H1 (cell line): ENCODE measurements around the gene TNRC6C. TPM values are rescaled to one million over a fixed set of nuclear protein-coding genes. Genes with fewer than 3 reads are reported as not detected.

Source experiments
- CTCF ChIA-PET: fragments of 300-600 bp; sonication (Branson Sonifier 250); formaldehyde crosslinking; loops from one replicate; lab custom pipeline; 2021; ENCODE audit not compliant: partially characterized antibody; lab: Charles Lee
- POLR2A ChIA-PET: fragments of 300-600 bp; sonication (Branson Sonifier 250); formaldehyde crosslinking; loops from one replicate; lab custom pipeline; 2021; ENCODE audit warnings: inconsistent platforms; ENCODE audit not compliant: partially characterized antibody; lab: Charles Lee
- DNase-seq, 2 experiments: peaks; one replicate each; pipeline versions ENCODE4 v3.0.0 to v3.0.0-alpha.2; 2010 to 2022; ENCODE audit warnings: low spot score in 2 of 2, low read depth in 1 of 2, mixed read lengths in 1 of 2
- FAIRE-seq: peaks from 2 replicates; lab custom pipeline; 2011; peaks lifted over from hg19 to GRCh38; lab: Jason Lieb, UNC
- H2AFZ ChIP-seq: 2 replicates; pipeline ENCODE4 v1.8.1; 2012; ENCODE audit warnings: low read length, inconsistent platforms
- H2AK5ac ChIP-seq: 2 replicates; pipeline ENCODE4 v1.6.1; 2013; ENCODE audit warnings: low read depth, low read length
- H2BK120ac ChIP-seq: replicated peaks from 2 replicates; pipeline ENCODE3; 2013; ENCODE audit warnings: low read depth, low read length, inconsistent platforms
- H2BK12ac ChIP-seq: 2 replicates; pipeline ENCODE4 v1.6.1; 2013; ENCODE audit warnings: low read depth, low read length
- H2BK15ac ChIP-seq: 2 replicates; pipeline ENCODE4 v1.6.1; 2013; ENCODE audit warnings: low read length
- H2BK20ac ChIP-seq: 2 replicates; pipeline ENCODE4 v1.6.1; 2013; ENCODE audit warnings: low read length
- H2BK5ac ChIP-seq: 2 replicates; pipeline ENCODE4 v1.6.1; 2013; ENCODE audit warnings: low read depth, low read length
- H3K14ac ChIP-seq: 2 replicates; pipeline ENCODE4 v1.6.1; 2013; ENCODE audit warnings: inconsistent platforms; ENCODE audit not compliant: insufficient read length
- H3K18ac ChIP-seq: 2 replicates; pipeline ENCODE4 v1.6.1; 2013; ENCODE audit warnings: low read length; ENCODE audit errors: extremely low read depth
- H3K23ac ChIP-seq: 2 replicates; pipeline ENCODE4 v1.6.1; 2013; ENCODE audit warnings: inconsistent platforms; ENCODE audit not compliant: insufficient read length
- H3K23me2 ChIP-seq: 2 replicates; pipeline ENCODE4 v1.6.1; 2013; ENCODE audit warnings: low read depth, low read length
- H3K27ac ChIP-seq: 2 replicates; pipeline ENCODE4 v1.6.1; 2011; ENCODE audit warnings: low read depth, low read length, inconsistent platforms
- H3K27me3 ChIP-seq, 4 experiments: replicated peaks in 1 of 4; 1 replicate in 1 of 4; 2 replicates in 3 of 4; pipeline versions ENCODE4 v1.6.1 to v1.8.1; 2011 to 2013; ENCODE audit warnings: low read length in 3 of 4, mild to moderate bottlenecking in 3 of 4, inconsistent platforms in 2 of 4, mixed read lengths in 2 of 4, moderate library complexity in 1 of 4; ENCODE audit not compliant: control insufficient read depth in 3 of 4, insufficient read depth in 3 of 4; ENCODE audit errors: extremely low read depth in 1 of 4
- H3K36me3 ChIP-seq, 4 experiments: 2 replicates each; pipeline versions ENCODE4 v1.6.1 to v1.8.1; 2011 to 2013; ENCODE audit warnings: mild to moderate bottlenecking in 4 of 4, low read length in 3 of 4, moderate library complexity in 2 of 4, control low read depth in 1 of 4, inconsistent platforms in 1 of 4; ENCODE audit not compliant: insufficient read depth in 4 of 4, control insufficient read depth in 2 of 4
- H3K4ac ChIP-seq: replicated peaks from 2 replicates; pipeline ENCODE3; 2013; ENCODE audit warnings: low read length, low read depth, mixed read lengths, inconsistent platforms; ENCODE audit not compliant: insufficient read length
- H3K4me1 ChIP-seq, 4 experiments: replicated peaks in 1 of 4; 1 replicate in 1 of 4; 2 replicates in 3 of 4; pipeline versions ENCODE4 v1.6.1 to v1.8.1; 2011 to 2013; ENCODE audit warnings: low read length in 3 of 4, inconsistent platforms in 2 of 4, mixed read lengths in 1 of 4; ENCODE audit not compliant: insufficient read depth in 4 of 4, control insufficient read depth in 3 of 4
- H3K4me2 ChIP-seq, 2 experiments: 2 replicates each; pipeline versions ENCODE4 v1.6.1 to v1.8.1; 2011 to 2013; ENCODE audit warnings: low read depth in 2 of 2, low read length in 2 of 2, control low read depth in 1 of 2, inconsistent platforms in 1 of 2, mild to moderate bottlenecking in 1 of 2; ENCODE audit not compliant: insufficient read depth in 1 of 2
- H3K4me3 ChIP-seq, 4 experiments: fragments of 200-600, 300-600 bp in 1 of 4; sonication (generic), shearing (Covaris generic), sonication (Bioruptor Twin) in 1 of 4; 2 replicates each; pipeline versions ENCODE4 v1.5.1 to v1.8.1; 2011 to 2016; ENCODE audit warnings: low read length in 4 of 4, low read depth in 3 of 4, control low read depth in 2 of 4, inconsistent platforms in 2 of 4, mild to moderate bottlenecking in 2 of 4, mixed read lengths in 1 of 4, moderate library complexity in 1 of 4; ENCODE audit not compliant: insufficient read depth in 2 of 4; ENCODE audit errors: extremely low read depth in 1 of 4
- H3K56ac ChIP-seq: replicated peaks from 2 replicates; pipeline ENCODE3; 2013; ENCODE audit warnings: low read depth, mild to moderate bottlenecking, mixed read lengths, low read length, inconsistent platforms; ENCODE audit not compliant: insufficient read length
- H3K79me1 ChIP-seq: 2 replicates; pipeline ENCODE4 v1.6.1; 2013; ENCODE audit warnings: low read depth, low read length, control low read depth
- H3K79me2 ChIP-seq, 2 experiments: 2 replicates each; pipeline versions ENCODE4 v1.6.1 to v1.8.1; 2012 to 2013; ENCODE audit warnings: low read length in 2 of 2, mild to moderate bottlenecking in 2 of 2, inconsistent platforms in 1 of 2; ENCODE audit not compliant: insufficient read depth in 2 of 2, control insufficient read depth in 1 of 2
- H3K9ac ChIP-seq, 4 experiments: replicated peaks in 1 of 4; 1 replicate in 1 of 4; 2 replicates in 3 of 4; pipeline versions ENCODE4 v1.6.1 to v1.8.1; 2011 to 2013; ENCODE audit warnings: low read depth in 3 of 4, low read length in 3 of 4, control low read depth in 2 of 4, mild to moderate bottlenecking in 2 of 4, moderate library complexity in 2 of 4, inconsistent platforms in 1 of 4; ENCODE audit errors: extremely low read depth in 1 of 4
- H3K9me3 ChIP-seq, 2 experiments: 2 replicates each; pipeline versions ENCODE4 v1.6.1 to v1.8.1; 2012 to 2013; ENCODE audit warnings: mild to moderate bottlenecking in 2 of 2, moderate library complexity in 2 of 2, control low read depth in 1 of 2, inconsistent platforms in 1 of 2, low read depth in 1 of 2, low read length in 1 of 2, mixed read lengths in 1 of 2; ENCODE audit not compliant: insufficient read depth in 2 of 2
- H4K20me1 ChIP-seq, 2 experiments: replicated peaks in 1 of 2; 2 replicates each; pipeline versions ENCODE3 to v1.8.1; 2011 to 2013; ENCODE audit warnings: inconsistent platforms in 2 of 2, low read length in 2 of 2, mild to moderate bottlenecking in 1 of 2; ENCODE audit not compliant: insufficient read depth in 2 of 2, control insufficient read depth in 1 of 2
- H4K5ac ChIP-seq: 2 replicates; pipeline ENCODE4 v1.6.1; 2013; ENCODE audit warnings: low read length, low read depth, mixed read lengths, inconsistent platforms; ENCODE audit not compliant: insufficient read length
- H4K8ac ChIP-seq: 2 replicates; pipeline ENCODE4 v1.8.0; 2013; ENCODE audit warnings: mild to moderate bottlenecking, moderate library complexity, low read length, inconsistent platforms; ENCODE audit not compliant: insufficient read depth; ENCODE audit errors: extremely low read depth
- H4K91ac ChIP-seq: replicated peaks from 2 replicates; pipeline ENCODE3; 2013; ENCODE audit warnings: low read length, mixed read lengths, inconsistent platforms; ENCODE audit not compliant: insufficient read length
- CBX5 ChIP-seq: fragments of 300-800, 300-1000 bp; sonication (generic); IDR thresholded peaks from 2 replicates; pipeline ENCODE4 v1.7.1; 2016; ENCODE audit warnings: antibody characterized with exemption, low read length, low read depth
- CBX8 ChIP-seq: fragments of 300-800, 300-1000 bp; sonication (generic); IDR thresholded peaks from 2 replicates; pipeline ENCODE4 v1.7.1; 2016; ENCODE audit warnings: low read depth, low read length, borderline replicate concordance
- CREB1 ChIP-seq: IDR thresholded peaks from 2 replicates; pipeline ENCODE4 v1.6.1; 2012; ENCODE audit warnings: inconsistent platforms
- EP300 ChIP-seq, 2 experiments: IDR thresholded peaks; 1 replicate in 1 of 2; 2 replicates in 1 of 2; pipeline ENCODE4 v1.6.1; 2011 to 2012; ENCODE audit warnings: low read depth in 2 of 2, low read length in 2 of 2, mild to moderate bottlenecking in 2 of 2, borderline replicate concordance in 1 of 2, inconsistent platforms in 1 of 2, moderate library complexity in 1 of 2
- EZH2 ChIP-seq: fragments of 200-600 bp; sonication (generic); IDR thresholded peaks from 2 replicates; pipeline ENCODE4 v1.7.1; 2012; ENCODE audit warnings: low read depth, mild to moderate bottlenecking, moderate library complexity, low read length, inconsistent platforms; ENCODE audit not compliant: severe bottlenecking
- FOSL1 ChIP-seq: IDR thresholded peaks from 2 replicates; pipeline ENCODE4 v1.6.1; 2011; ENCODE audit warnings: mild to moderate bottlenecking, low read depth, low read length, moderate library complexity; ENCODE audit not compliant: insufficient read depth
- SIX5 ChIP-seq: IDR thresholded peaks from 2 replicates; pipeline ENCODE4 v1.6.1; 2011; ENCODE audit warnings: mild to moderate bottlenecking, low read depth, low read length
- SP1 ChIP-seq: IDR thresholded peaks from 2 replicates; pipeline ENCODE4 v1.6.1; 2011; ENCODE audit warnings: low read depth, low read length
- TAF1 ChIP-seq: IDR thresholded peaks from 2 replicates; pipeline ENCODE4 v1.6.1; 2011; ENCODE audit warnings: mild to moderate bottlenecking, low read depth, low read length
- TBP ChIP-seq: IDR thresholded peaks from 2 replicates; pipeline ENCODE4 v1.6.1; 2011; ENCODE audit warnings: low read depth, low read length, improper control_type of control experiment
- WGBS, 2 experiments: shearing (Covaris generic) in 1 of 2; methylation state at CpG; one replicate each; pipeline versions ENCODE4 v1.1.6 to v1.1.7; 2013 to 2015; ENCODE audit warnings: low lambda C conversion rate in 2 of 2, mixed read lengths in 2 of 2, inconsistent platforms in 1 of 2, low coverage in 1 of 2, missing lambda C conversion rate in 1 of 2; ENCODE audit not compliant: insufficient replicate concordance in 2 of 2, insufficient coverage in 1 of 2, insufficient read length in 1 of 2; ENCODE audit errors: extremely low coverage in 1 of 2, missing lambda C conversion rate in 1 of 2; 5-methylcytosine and 5-hydroxymethylcytosine counted together
- polyA plus RNA-seq, 7 experiments: library from polyadenylated mRNA; depleted of rRNA in 3 of 7; stranded (reverse) in 5 of 7; unstranded in 2 of 7; fragments of >200 nt in 5 of 7; fragments of 200-250 nt in 2 of 7; gene quantifications; 1 replicate in 5 of 7; 2 replicates in 1 of 7; 4 replicates in 1 of 7; pipeline versions ENCODE4 v1.2.1 to v1.2.3, GENCODE V29; 2011 to 2013; ENCODE audit warnings: missing spikeins in 2 of 7, mixed read lengths in 2 of 7
- total RNA-seq: library from RNA; stranded (reverse); fragmentation: NEBNext Ultra II Directional; extraction: Animal tissue kit (Norgen Biotek cat#: 25700); gene quantifications from 2 replicates; pipeline ENCODE4 v1.2.1, GENCODE V29; 2021
- TF ChIP-seq, protein P1 (sequence below), 3 experiments: IDR thresholded peaks; 1 replicate in 2 of 3; 2 replicates in 1 of 3; pipeline versions ENCODE4 v1.5.1 to v1.6.1; 2011; ENCODE audit warnings: low read length in 3 of 3, mild to moderate bottlenecking in 3 of 3, inconsistent platforms in 2 of 3, low read depth in 1 of 3, moderate library complexity in 1 of 3; ENCODE audit not compliant: insufficient read depth in 1 of 3; ENCODE audit errors: control extremely low read depth in 1 of 3

The TNRC6C gene
- total and polyA plus RNA-seq, 2 of the 8 experiments (the other 6 are each of a cell fraction or from before 2014, with no cell fraction given), result 2.8 to 28.9 TPM

DNA sequence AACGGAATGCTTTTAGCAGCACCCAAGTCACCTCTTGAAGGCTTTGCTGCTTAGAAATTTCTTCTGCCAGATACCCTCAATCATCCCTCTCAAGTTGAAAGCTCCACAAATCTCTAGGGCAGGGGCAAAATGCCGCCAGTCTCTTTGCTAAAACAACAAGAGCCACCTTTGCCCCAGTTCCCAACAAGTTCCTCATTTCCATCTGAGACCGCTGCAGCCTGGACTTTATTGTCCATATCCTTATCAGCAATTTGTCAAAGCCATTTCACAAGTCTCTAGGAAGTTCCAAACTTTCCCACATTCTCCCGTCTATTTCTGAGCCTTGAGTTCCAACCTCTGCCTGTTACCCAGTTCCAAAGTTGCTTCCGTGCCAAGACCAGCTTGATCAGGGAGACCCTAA, 142.6 kb downstream of the TNRC6C start:
- H3K36me3 ChIP-seq, result peaks cover 8 to 75% (median 48%) of the 10 kb centered on the region in 4 experiments; a peak in 7 of 8 replicates
- H3K27me3 ChIP-seq, result no peaks in the 10 kb centered on the region
- no peak overlapping the region for H4K91ac ChIP-seq
- ChIA-PET CTCF (interaction anchor here (2.2 kb wide), 1 partner anchor 12 kb away, joined by 7 read pairs; no protein-coding TSS in a partner anchor), POLR2A (interaction anchor here (1.5 kb wide), 1 partner anchor 7 kb away, joined by 3 read pairs; no protein-coding TSS in a partner anchor)
- H2AK5ac ChIP-seq, result no peak overlapping the region
- H2BK12ac ChIP-seq, result no peak overlapping the region
- H3K79me1 ChIP-seq, result no peaks in the 10 kb centered on the region
- no peak overlapping the region for H2BK15ac ChIP-seq
- H4K20me1 ChIP-seq, result no peaks in the 10 kb centered on the region
- DNase-seq (no peak), FAIRE-seq (no peak)
- H3K18ac ChIP-seq, result no peak overlapping the region
- no peak overlapping the region for H2BK20ac ChIP-seq
- no peak overlapping the region for H2BK5ac ChIP-seq
- H3K9ac ChIP-seq, result no peak overlapping the region
- H3K56ac ChIP-seq, result no peak overlapping the region
- H3K23ac ChIP-seq, result no peak overlapping the region
- no peaks in the 10 kb centered on the region for H3K4me1 ChIP-seq
- no peaks in the 10 kb centered on the region for H3K23me2 ChIP-seq
- no peak overlapping the region for H3K4me2 ChIP-seq
- 93% methylated on average over 5 of the region's 5 CpGs; no CpG with 5 or more reads in 1 of the 2 experiments for WGBS, 2 experiments
- no peak overlapping the region for H3K14ac ChIP-seq
- no peak overlapping the region for H3K27ac ChIP-seq
- no peak overlapping the region for H4K8ac ChIP-seq
- H3K9me3 ChIP-seq, result peaks cover 7 to 13% of the 10 kb centered on the region in 2 experiments; a peak in 3 of 4 replicates
- H2BK120ac ChIP-seq, result no peak overlapping the region
- no peak overlapping the region for H3K4ac ChIP-seq
- H4K5ac ChIP-seq, result no peak overlapping the region
- no peak overlapping the region for H3K4me3 ChIP-seq
- no peaks in the 10 kb centered on the region for H3K79me2 ChIP-seq
- no peak overlapping the region for H2AFZ ChIP-seq
- TF ChIP-seq FOSL1 (no peak), TBP (no peak), CBX5 (no peak), EZH2 (no peak), CBX8 (no peak), EP300 (IDR thresholded peaks at IDR 0.05; ENCODE audit: borderline replicate concordance in 1 of 2, low read depth in 2 of 2, low read length in 2 of 2) (no peak), SIX5 (no peak), TAF1 (no peak), CREB1 (no peak), SP1 (no peak)
- TF ChIP-seq, protein P1, sequence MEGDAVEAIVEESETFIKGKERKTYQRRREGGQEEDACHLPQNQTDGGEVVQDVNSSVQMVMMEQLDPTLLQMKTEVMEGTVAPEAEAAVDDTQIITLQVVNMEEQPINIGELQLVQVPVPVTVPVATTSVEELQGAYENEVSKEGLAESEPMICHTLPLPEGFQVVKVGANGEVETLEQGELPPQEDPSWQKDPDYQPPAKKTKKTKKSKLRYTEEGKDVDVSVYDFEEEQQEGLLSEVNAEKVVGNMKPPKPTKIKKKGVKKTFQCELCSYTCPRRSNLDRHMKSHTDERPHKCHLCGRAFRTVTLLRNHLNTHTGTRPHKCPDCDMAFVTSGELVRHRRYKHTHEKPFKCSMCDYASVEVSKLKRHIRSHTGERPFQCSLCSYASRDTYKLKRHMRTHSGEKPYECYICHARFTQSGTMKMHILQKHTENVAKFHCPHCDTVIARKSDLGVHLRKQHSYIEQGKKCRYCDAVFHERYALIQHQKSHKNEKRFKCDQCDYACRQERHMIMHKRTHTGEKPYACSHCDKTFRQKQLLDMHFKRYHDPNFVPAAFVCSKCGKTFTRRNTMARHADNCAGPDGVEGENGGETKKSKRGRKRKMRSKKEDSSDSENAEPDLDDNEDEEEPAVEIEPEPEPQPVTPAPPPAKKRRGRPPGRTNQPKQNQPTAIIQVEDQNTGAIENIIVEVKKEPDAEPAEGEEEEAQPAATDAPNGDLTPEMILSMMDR (IDR thresholded peaks at IDR 0.05; ENCODE audit: control extremely low read depth in 1 of 3, insufficient read depth in 1 of 3, low read depth in 1 of 3, low read length in 3 of 3), result no peak
